A673 (cell line): ENCODE measurements around the gene SRRM2. TPM values are rescaled to one million over a fixed set of nuclear protein-coding genes. Genes with fewer than 3 reads are reported as not detected.

Experiments used
- BruUV-seq: library from RNA; stranded (reverse); fragments of 400-500 nt; replicated peaks from 2 replicates; lab custom pipeline; 2021; lab: Mats Ljungman, UMichigan
- CTCF ChIA-PET: fragments of 300-600 bp; sonication (Branson Sonifier 250); formaldehyde crosslinking; loops from one replicate; lab custom pipeline; 2022; ENCODE audit warnings: antibody characterized with exemption; lab: Charles Lee
- POLR2A ChIA-PET: fragments of 300-600 bp; sonication (Branson Sonifier 250); formaldehyde crosslinking; loops from one replicate; lab custom pipeline; 2022; ENCODE audit warnings: antibody characterized with exemption; ENCODE audit not compliant: low non-redundant PET; lab: Charles Lee
- DNase-seq: peaks from one replicate; pipeline ENCODE4 v3.0.0-alpha.2; 2015; ENCODE audit warnings: low spot score
- H3K27ac ChIP-seq: fragments of 200-600 bp; sonication (generic); 2 replicates; pipeline ENCODE4 v1.5.1; 2016; ENCODE audit warnings: mixed run types, low read depth, mild to moderate bottlenecking, mixed read lengths, antibody characterized with exemption, low read length; ENCODE audit not compliant: poor library complexity, severe bottlenecking
- H3K27me3 ChIP-seq: fragments of 200-600 bp; sonication (generic); replicated peaks from 2 replicates; pipeline ENCODE4 v1.6.1; 2017; ENCODE audit warnings: mixed run types, low read depth, mild to moderate bottlenecking, mixed read lengths, antibody characterized with exemption, low read length; ENCODE audit not compliant: insufficient read depth, poor library complexity
- H3K36me3 ChIP-seq: fragments of 200-600 bp; sonication (generic); 2 replicates; pipeline ENCODE4 v1.6.1; 2016; ENCODE audit warnings: mixed run types, mild to moderate bottlenecking, mixed read lengths, antibody characterized with exemption, low read length; ENCODE audit not compliant: insufficient read depth, poor library complexity, severe bottlenecking
- H3K4me1 ChIP-seq: fragments of 200-600 bp; sonication (generic); 2 replicates; pipeline ENCODE4 v1.6.1; 2017; ENCODE audit warnings: mixed run types, mild to moderate bottlenecking, mixed read lengths, antibody characterized with exemption, low read length; ENCODE audit not compliant: insufficient read depth, poor library complexity, severe bottlenecking
- H3K4me3 ChIP-seq: fragments of 200-600 bp; sonication (generic); 2 replicates; pipeline ENCODE4 v1.5.1; 2016; ENCODE audit warnings: low read depth, mixed run types, mild to moderate bottlenecking, mixed read lengths, low read length; ENCODE audit not compliant: poor library complexity, severe bottlenecking
- H3K9me3 ChIP-seq: fragments of 200-600 bp; sonication (generic); 2 replicates; pipeline ENCODE4 v1.6.1; 2016; ENCODE audit warnings: mixed run types, low read depth, mild to moderate bottlenecking, mixed read lengths, antibody characterized with exemption, low read length; ENCODE audit not compliant: poor library complexity, severe bottlenecking
- EZH2 ChIP-seq: fragments of 200-600 bp; sonication (generic); IDR thresholded peaks from 2 replicates; pipeline ENCODE4 v1.6.1; 2017; ENCODE audit warnings: borderline replicate concordance, low read depth, mild to moderate bottlenecking, mixed read lengths, antibody characterized with exemption, low read length; ENCODE audit not compliant: poor library complexity, severe bottlenecking
- intact Hi-C: fragments of 100-400 bp; cut with micrococcal nuclease; formaldehyde crosslinking; loops from one replicate; pipeline ENCODE4 v1.10.0; 2022; ENCODE audit not compliant: unreplicated experiment
- total RNA-seq: library from RNA; stranded (reverse); gene quantifications from 2 replicates; pipeline ENCODE4 v1.2.3, GENCODE V29; 2021
- TF ChIP-seq, protein P1 (sequence below): fragments of 300-800, 200-600 bp; sonication (generic); conservative IDR thresholded peaks from 2 replicates; pipeline ENCODE4 v1.5.1; 2017; ENCODE audit warnings: low read depth, mild to moderate bottlenecking, antibody characterized with exemption, low read length, moderate library complexity, mixed read lengths

Gene SRRM2
- total RNA-seq, 1 experiment from 2014 or later = 642 TPM

GRCh38 chr16:2787961-2788360 is 35.5 kb downstream of the SRRM2 start:
- no TSS peak for BruUV-seq
- Histone ChIP-seq H3K4me1 (no peaks in the 10 kb centered on the region), H3K27ac (no peak overlapping the region), H3K4me3 (no peak overlapping the region), H3K36me3 (no peaks in the 10 kb centered on the region), H3K9me3 (no peaks in the 10 kb centered on the region), H3K27me3 (peaks cover 69% of the 10 kb centered on the region)
- POLR2A ChIA-PET = no interaction called here
- CTCF ChIA-PET = no interaction called here
- intact Hi-C loops = no loop called here
- TF ChIP-seq, protein P1, sequence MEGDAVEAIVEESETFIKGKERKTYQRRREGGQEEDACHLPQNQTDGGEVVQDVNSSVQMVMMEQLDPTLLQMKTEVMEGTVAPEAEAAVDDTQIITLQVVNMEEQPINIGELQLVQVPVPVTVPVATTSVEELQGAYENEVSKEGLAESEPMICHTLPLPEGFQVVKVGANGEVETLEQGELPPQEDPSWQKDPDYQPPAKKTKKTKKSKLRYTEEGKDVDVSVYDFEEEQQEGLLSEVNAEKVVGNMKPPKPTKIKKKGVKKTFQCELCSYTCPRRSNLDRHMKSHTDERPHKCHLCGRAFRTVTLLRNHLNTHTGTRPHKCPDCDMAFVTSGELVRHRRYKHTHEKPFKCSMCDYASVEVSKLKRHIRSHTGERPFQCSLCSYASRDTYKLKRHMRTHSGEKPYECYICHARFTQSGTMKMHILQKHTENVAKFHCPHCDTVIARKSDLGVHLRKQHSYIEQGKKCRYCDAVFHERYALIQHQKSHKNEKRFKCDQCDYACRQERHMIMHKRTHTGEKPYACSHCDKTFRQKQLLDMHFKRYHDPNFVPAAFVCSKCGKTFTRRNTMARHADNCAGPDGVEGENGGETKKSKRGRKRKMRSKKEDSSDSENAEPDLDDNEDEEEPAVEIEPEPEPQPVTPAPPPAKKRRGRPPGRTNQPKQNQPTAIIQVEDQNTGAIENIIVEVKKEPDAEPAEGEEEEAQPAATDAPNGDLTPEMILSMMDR = no peak
- no peak for TF ChIP-seq EZH2
- DNase-seq = no peak

DNA sequence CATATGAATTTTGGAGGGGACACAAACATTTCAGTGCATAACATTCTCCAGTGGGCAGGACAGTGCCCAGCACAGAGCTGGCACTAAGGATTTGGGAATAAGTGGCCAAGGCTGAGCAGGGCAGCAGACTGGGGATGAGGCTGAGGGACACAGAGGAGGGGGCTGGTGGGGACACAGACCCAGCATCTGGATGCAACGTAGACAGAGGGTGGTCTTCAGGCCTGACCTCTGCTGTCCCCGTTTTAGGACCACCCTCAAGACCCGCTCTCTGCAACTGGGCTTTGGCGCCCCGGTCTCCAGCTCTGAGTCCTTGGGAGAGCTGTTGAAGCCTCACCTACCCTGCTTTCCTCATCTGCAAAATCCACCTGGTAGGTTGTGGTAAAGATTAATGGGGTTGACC is 38.2 kb downstream of the SRRM2 start:
- ChIA-PET POLR2A (no interaction called here), CTCF (interaction anchor here (0.5 to 0.7 kb wide), 2 partner anchors 48 to 71 kb away, joined by 3 to 5 read pairs; no protein-coding TSS in a partner anchor)
- BruUV-seq = no TSS peak
- no peak for DNase-seq
- TF ChIP-seq, protein P1 = no peak
- no peak for TF ChIP-seq EZH2
- Histone ChIP-seq H3K36me3 (no peaks in the 10 kb centered on the region), H3K27me3 (peaks cover 66% of the 10 kb centered on the region), H3K4me3 (no peak overlapping the region), H3K27ac (no peak overlapping the region), H3K4me1 (no peaks in the 10 kb centered on the region), H3K9me3 (no peaks in the 10 kb centered on the region)
- intact Hi-C loops = no loop called here

GRCh38 chr16:2791174-2791573 is 38.7 kb downstream of the SRRM2 start:
- ChIA-PET POLR2A (no interaction called here), CTCF (no interaction called here)
- intact Hi-C loops = no loop called here
- H3K4me1 ChIP-seq = no peaks in the 10 kb centered on the region
- H3K27ac ChIP-seq = no peak overlapping the region
- H3K36me3 ChIP-seq = no peaks in the 10 kb centered on the region
- H3K4me3 ChIP-seq = no peak overlapping the region
- H3K9me3 ChIP-seq = no peaks in the 10 kb centered on the region
- BruUV-seq = no TSS peak
- TF ChIP-seq EZH2 = no peak
- TF ChIP-seq, protein P1 = no peak
- DNase-seq = no peak
- H3K27me3 ChIP-seq = peaks cover 61% of the 10 kb centered on the region
